T-helper 1 cell treated with Interleukin-12 subunit alpha and Interleukin-12 subunit beta and Interleukin-4 antibody, amounts not matched to agents 30 μg/mL and 1 μg/mL, for 36 hours (primary cell): ENCODE measurements around the gene ERI3.

Experiments used
- H3K27ac Mint-ChIP-seq: one replicate; pipeline ENCODE4 v1.8.0; 2021; ENCODE audit warnings: mild to moderate bottlenecking, mixed read lengths
- H3K27me3 Mint-ChIP-seq: one replicate; pipeline ENCODE4 v1.8.0; 2021; ENCODE audit warnings: low read depth, mixed read lengths
- H3K36me3 Mint-ChIP-seq: one replicate; pipeline ENCODE4 v1.8.0; 2021; ENCODE audit warnings: low read depth, mixed read lengths
- H3K4me1 Mint-ChIP-seq: one replicate; pipeline ENCODE4 v1.8.0; 2021; ENCODE audit warnings: low read depth, mixed read lengths
- H3K4me3 Mint-ChIP-seq: one replicate; pipeline ENCODE4 v1.8.0; 2021; ENCODE audit warnings: mild to moderate bottlenecking, moderate library complexity, mixed read lengths
- H3K9me3 Mint-ChIP-seq: one replicate; pipeline ENCODE4 v1.8.0; 2021; ENCODE audit warnings: mixed read lengths

ERI3 gene

DNA sequence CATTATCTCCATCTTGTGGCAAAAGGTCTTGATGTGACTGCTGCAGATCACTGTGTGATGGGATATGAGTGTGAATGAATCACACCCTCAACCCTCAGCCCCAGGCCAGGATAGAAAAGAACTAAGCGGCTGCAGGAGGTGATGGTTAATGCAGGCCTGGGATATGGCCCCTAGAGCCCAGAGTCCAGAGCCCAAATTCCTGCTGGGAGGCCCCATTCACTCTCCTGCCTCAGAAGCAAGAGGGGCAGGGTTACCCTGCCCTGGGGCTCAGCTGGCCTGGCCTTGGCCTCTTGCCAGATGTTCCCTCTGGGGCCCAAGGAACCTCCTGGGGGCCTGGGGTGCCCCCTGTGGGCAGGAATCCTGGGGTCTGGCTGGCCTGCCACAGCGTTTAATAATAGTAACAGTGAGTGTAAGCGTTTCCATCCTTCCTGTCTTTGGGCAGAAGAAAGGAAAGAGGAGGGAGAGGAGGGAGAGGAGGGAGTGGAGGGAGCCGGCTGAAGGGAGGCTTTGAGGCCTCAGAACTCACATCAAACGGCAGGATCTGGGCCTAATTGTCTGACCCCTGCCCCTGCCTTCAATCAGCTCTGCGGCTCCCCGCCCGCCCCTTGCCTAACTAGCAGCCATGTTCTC, 115.6 kb downstream of the ERI3 start:
- H3K27ac Mint-ChIP-seq, result no peak overlapping the region
- H3K36me3 Mint-ChIP-seq, result no peaks in the 10 kb centered on the region
- H3K9me3 Mint-ChIP-seq, result no peaks in the 10 kb centered on the region
- H3K4me1 Mint-ChIP-seq, result no peaks in the 10 kb centered on the region
- H3K27me3 Mint-ChIP-seq, result no peaks in the 10 kb centered on the region
- H3K4me3 Mint-ChIP-seq, result no peak overlapping the region

- Mint-ChIP-seq H3K27ac (no peak overlapping the region), H3K4me3 (no peak overlapping the region), H3K36me3 (no peaks in the 10 kb centered on the region), H3K9me3 (no peaks in the 10 kb centered on the region), H3K27me3 (no peaks in the 10 kb centered on the region), H3K4me1 (no peaks in the 10 kb centered on the region)
These were observed 116.4 kb downstream of the ERI3 start for GRCh38 chr1:44238660-44239059.

- Mint-ChIP-seq H3K4me3 (no peak overlapping the region), H3K36me3 (no peaks in the 10 kb centered on the region), H3K9me3 (no peaks in the 10 kb centered on the region), H3K4me1 (no peaks in the 10 kb centered on the region), H3K27me3 (no peaks in the 10 kb centered on the region), H3K27ac (no peak overlapping the region)
These were observed 117.2 kb downstream of the ERI3 start for GRCh38 chr1:44237721-44238457.

DNA sequence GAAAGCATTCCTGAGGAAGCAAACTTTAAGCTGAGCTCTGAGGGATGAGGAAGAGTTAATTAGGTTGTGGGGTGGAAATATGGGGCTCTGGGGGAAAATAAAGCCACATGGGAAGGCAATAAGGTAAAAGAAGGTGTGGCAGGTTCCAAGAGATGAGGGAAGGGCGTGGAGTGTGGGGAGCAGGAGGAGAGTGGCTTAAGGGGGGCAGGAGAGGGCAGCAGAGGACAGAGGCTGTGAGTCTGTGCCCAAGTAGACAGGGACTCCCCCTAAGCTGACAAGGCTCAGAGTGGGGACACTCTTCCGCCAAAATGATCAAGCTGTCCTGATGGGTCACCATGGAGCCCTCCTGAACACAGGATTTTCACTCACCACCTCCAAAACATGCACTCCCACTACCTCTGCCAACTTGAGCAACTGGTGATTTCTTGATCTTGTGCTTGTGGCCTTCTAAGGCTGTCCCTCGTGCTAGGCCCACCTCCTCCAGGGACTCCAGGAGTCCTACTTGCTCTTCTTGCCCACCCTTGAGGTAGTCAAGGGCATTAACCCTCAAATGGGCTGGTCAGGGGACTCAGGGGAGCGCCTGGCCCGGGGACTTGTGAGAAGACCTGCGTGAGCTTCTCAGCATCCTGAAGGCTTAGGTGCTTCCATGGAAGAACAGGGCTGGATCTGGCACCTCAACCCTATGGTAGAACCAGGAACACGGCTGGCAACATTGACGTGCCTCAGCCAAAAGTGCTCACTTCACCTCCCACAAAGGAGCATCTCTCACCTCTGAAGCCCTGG, 118.4 kb downstream of the ERI3 start:
- no peaks in the 10 kb centered on the region for H3K36me3 Mint-ChIP-seq
- peak overlapping the region; percentile 55 for H3K27ac Mint-ChIP-seq
- no peaks in the 10 kb centered on the region for H3K9me3 Mint-ChIP-seq
- no peaks in the 10 kb centered on the region for H3K27me3 Mint-ChIP-seq
- H3K4me1 Mint-ChIP-seq, result no peaks in the 10 kb centered on the region
- H3K4me3 Mint-ChIP-seq, result no peak overlapping the region

DNA sequence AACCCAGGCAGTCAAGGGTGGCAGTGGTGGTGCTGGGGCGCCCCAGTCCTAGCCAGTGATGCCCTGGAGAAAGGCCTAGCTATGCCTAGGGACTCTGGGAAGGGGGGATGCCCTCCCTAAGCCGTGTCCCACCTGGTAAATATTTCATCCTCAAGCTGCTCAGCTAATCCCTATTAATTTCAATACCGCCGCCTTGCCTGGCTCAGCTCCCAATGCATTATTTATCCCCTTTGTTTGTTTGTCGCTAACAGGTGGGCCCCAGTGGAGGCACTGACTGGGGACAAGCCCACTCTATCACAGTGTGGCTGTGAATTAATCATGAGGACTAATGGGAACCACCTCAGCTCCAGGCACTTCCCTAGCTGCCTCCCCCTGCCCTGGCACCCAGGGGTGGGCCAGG, 119.2 kb downstream of the ERI3 start:
- H3K4me1 Mint-ChIP-seq, result no peaks in the 10 kb centered on the region
- H3K36me3 Mint-ChIP-seq, result no peaks in the 10 kb centered on the region
- H3K9me3 Mint-ChIP-seq, result no peaks in the 10 kb centered on the region
- H3K27me3 Mint-ChIP-seq, result no peaks in the 10 kb centered on the region
- H3K4me3 Mint-ChIP-seq, result no peak overlapping the region
- H3K27ac Mint-ChIP-seq, result no peak overlapping the region

- Mint-ChIP-seq H3K9me3 (no peaks in the 10 kb centered on the region), H3K4me3 (no peak overlapping the region), H3K27ac (no peak overlapping the region), H3K36me3 (no peaks in the 10 kb centered on the region), H3K27me3 (no peaks in the 10 kb centered on the region), H3K4me1 (no peaks in the 10 kb centered on the region)
These were observed 121.5 kb downstream of the ERI3 start for GRCh38 chr1:44233593-44233992.

GRCh38 chr1:44230796-44231195, 124.3 kb downstream of the ERI3 start:
- Mint-ChIP-seq H3K9me3 (no peaks in the 10 kb centered on the region), H3K27me3 (no peaks in the 10 kb centered on the region), H3K4me3 (no peak overlapping the region), H3K27ac (no peak overlapping the region), H3K36me3 (no peaks in the 10 kb centered on the region), H3K4me1 (no peaks in the 10 kb centered on the region)

- Mint-ChIP-seq H3K27me3 (no peaks in the 10 kb centered on the region), H3K9me3 (no peaks in the 10 kb centered on the region), H3K36me3 (no peaks in the 10 kb centered on the region), H3K4me1 (no peaks in the 10 kb centered on the region), H3K27ac (no peak overlapping the region), H3K4me3 (no peak overlapping the region)
These were observed 125.5 kb downstream of the ERI3 start for GRCh38 chr1:44229435-44230167.

DNA sequence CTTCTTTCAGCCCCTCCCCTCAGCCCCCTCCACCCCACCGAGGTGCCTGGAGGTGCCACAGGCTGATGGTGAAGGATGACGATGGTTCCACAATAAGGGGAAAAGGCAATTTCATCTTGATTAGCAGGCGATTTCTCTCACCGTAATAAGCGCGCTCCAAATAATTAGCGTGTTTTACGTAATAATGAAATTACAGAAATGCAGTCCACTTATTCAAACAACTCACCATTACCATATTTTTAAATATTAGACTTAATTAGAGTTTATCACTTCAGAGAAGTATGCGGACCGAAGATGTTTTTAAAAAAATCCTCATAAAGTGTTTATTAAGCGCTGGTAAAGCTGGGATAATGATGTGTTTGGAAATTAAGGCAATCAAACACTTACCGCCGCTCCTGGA, 126.8 kb downstream of the ERI3 start:
- Mint-ChIP-seq H3K9me3 (no peaks in the 10 kb centered on the region), H3K4me1 (no peaks in the 10 kb centered on the region), H3K36me3 (no peaks in the 10 kb centered on the region), H3K27me3 (no peaks in the 10 kb centered on the region), H3K4me3 (no peak overlapping the region), H3K27ac (no peak overlapping the region)

DNA sequence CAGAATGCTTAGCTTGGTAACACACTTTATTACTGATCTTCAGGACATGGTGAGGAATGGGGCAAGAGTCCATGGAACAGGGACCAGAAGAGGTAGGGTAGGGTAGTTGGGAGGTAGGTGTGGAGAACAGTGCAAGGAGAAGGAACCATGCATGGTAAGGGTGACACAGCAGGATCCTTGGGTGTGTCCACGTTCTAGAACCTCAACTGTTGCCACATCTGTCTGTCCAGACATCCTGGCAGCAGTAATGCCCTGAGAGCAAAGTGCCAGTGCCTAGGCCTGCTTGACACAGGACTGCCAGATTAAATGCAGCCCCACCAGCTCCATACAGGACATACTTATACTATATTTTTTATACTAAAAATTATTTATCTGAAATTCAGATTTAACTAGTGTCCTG, 127.8 kb downstream of the ERI3 start:
- Mint-ChIP-seq H3K9me3 (no peaks in the 10 kb centered on the region), H3K27ac (no peak overlapping the region), H3K4me3 (no peak overlapping the region), H3K27me3 (no peaks in the 10 kb centered on the region), H3K36me3 (no peaks in the 10 kb centered on the region), H3K4me1 (peaks cover 2% of the 10 kb centered on the region)

GRCh38 chr1:44225761-44226160, 129.3 kb downstream of the ERI3 start:
- Mint-ChIP-seq H3K27me3 (no peaks in the 10 kb centered on the region), H3K27ac (no peak overlapping the region), H3K4me3 (no peak overlapping the region), H3K9me3 (no peaks in the 10 kb centered on the region), H3K4me1 (peaks cover 2% of the 10 kb centered on the region), H3K36me3 (peaks cover 4% of the 10 kb centered on the region)

- no peaks in the 10 kb centered on the region for H3K27me3 Mint-ChIP-seq
- H3K4me1 Mint-ChIP-seq, result peaks cover 2% of the 10 kb centered on the region
- peaks cover 14% of the 10 kb centered on the region for H3K36me3 Mint-ChIP-seq
- no peak overlapping the region for H3K4me3 Mint-ChIP-seq
- no peak overlapping the region for H3K27ac Mint-ChIP-seq
- no peaks in the 10 kb centered on the region for H3K9me3 Mint-ChIP-seq
These were observed 131.9 kb downstream of the ERI3 start for GRCh38 chr1:44223187-44223610.

- Mint-ChIP-seq H3K4me3 (no peak overlapping the region), H3K9me3 (no peaks in the 10 kb centered on the region), H3K4me1 (peaks cover 2% of the 10 kb centered on the region), H3K27ac (no peak overlapping the region), H3K36me3 (peaks cover 14% of the 10 kb centered on the region), H3K27me3 (no peaks in the 10 kb centered on the region)
These were observed 132.5 kb downstream of the ERI3 start for GRCh38 chr1:44222397-44223186.

- Mint-ChIP-seq H3K9me3 (no peaks in the 10 kb centered on the region), H3K36me3 (peaks cover 17% of the 10 kb centered on the region), H3K27me3 (no peaks in the 10 kb centered on the region), H3K4me1 (peaks cover 5% of the 10 kb centered on the region), H3K27ac (no peak overlapping the region), H3K4me3 (no peak overlapping the region)
These were observed 133.3 kb downstream of the ERI3 start for GRCh38 chr1:44221769-44222168.
